ENCODE results near the gene RNF8. TPM values are rescaled to one million over a fixed set of nuclear protein-coding genes. Genes with fewer than 3 reads are reported as not detected.
A peak's percentile ranks its signal among the peaks of the same experiment; 100 is the strongest.

The RNF8 gene
- total RNA-seq, 4 donors from 2014 or later: 2.2 to 12.9 (median 9.0) TPM

DNA sequence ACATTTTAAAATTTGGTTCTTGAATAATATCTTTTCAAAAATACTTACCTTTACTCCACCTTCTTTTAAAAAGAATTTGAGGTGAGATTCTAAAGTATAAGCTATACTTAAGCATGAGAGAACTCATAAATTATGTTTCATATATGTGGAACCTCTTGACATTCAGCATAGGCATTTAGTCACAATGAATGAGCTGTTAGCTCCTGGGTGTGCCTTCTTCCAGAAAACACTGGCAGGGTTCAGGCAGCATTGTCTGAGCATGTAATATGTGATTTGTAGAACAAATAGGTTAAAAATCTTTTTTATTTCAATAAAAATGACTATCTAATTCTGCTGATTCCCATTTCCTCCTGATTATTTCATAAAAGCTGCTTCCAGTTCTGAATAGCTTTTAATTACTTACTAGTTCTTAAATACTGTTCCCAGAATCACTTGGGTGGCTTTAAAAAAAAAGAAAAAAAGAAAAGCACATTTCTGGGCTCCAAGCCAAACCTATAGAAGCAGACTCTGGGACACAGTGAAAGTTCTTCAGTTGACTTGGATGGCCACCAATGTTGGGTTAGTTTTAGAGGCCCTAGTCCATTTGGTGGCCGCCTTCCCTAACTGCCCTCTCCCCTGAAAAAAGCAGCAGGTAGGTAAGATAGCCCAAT lies 20.2 kb downstream of the RNF8 start:
- Histone ChIP-seq H3K27ac (no peak overlapping the region), H3K9me3 (no peaks in the 10 kb centered on the region), H3K36me3 (peaks cover 0 to 27% (median 9%) of the 10 kb centered on the region in 4 donors), H3K4me3 (no peak overlapping the region), H3K4me1 (no peaks in the 10 kb centered on the region), H3K27me3 (no peaks in the 10 kb centered on the region)
- DNase-seq: no peak
- intact Hi-C loops (cut with DNase I; ENCODE audit: low total_unique reads): no loop called here
- TF ChIP-seq POLR2AphosphoS5 (IDR thresholded peaks at IDR 0.05): no peak
- TF ChIP-seq EP300 (IDR thresholded peaks at IDR 0.05; ENCODE audit: low read depth): no peak
- TF ChIP-seq POLR2A (IDR thresholded peaks at IDR 0.05): no peak
- TF ChIP-seq, protein P1, sequence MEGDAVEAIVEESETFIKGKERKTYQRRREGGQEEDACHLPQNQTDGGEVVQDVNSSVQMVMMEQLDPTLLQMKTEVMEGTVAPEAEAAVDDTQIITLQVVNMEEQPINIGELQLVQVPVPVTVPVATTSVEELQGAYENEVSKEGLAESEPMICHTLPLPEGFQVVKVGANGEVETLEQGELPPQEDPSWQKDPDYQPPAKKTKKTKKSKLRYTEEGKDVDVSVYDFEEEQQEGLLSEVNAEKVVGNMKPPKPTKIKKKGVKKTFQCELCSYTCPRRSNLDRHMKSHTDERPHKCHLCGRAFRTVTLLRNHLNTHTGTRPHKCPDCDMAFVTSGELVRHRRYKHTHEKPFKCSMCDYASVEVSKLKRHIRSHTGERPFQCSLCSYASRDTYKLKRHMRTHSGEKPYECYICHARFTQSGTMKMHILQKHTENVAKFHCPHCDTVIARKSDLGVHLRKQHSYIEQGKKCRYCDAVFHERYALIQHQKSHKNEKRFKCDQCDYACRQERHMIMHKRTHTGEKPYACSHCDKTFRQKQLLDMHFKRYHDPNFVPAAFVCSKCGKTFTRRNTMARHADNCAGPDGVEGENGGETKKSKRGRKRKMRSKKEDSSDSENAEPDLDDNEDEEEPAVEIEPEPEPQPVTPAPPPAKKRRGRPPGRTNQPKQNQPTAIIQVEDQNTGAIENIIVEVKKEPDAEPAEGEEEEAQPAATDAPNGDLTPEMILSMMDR (IDR thresholded peaks at IDR 0.05): no peak
- 80 to 92% methylated on average over 1 of the region's 1 CpG for WGBS, 2 donors (ENCODE audit: low coverage in 1 of 2)
- in situ Hi-C loops (cut with MboI; ENCODE audit: low pct_ligation_motif_present in 1 of 4, low pct_unique_long_range_greater_than_20kb in 1 of 4, low sequenced_read_pairs in 3 of 4): no loop called here

DNA sequence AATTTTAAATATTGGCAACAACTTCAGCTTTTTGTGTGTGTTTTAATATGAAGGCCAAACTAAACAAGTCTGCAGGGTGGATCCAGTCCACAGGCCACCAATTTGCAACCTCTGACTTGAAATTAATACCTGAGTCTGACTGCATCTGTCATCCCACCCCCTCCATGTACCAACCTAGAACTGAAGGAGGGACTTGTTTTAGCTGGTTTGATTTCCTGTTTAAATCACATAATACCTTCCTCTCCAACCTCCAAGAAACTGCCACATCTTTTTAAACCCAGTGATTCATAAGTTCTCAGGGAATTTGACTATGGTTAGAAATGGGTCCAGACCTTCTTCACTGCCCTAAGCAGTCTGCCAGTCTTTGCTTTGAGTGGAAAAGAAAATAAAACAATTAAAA lies 21.6 kb downstream of the RNF8 start:
- H3K9me3 ChIP-seq: no peaks in the 10 kb centered on the region
- H3K4me1 ChIP-seq: no peaks in the 10 kb centered on the region
- peaks cover 0 to 27% (median 12%) of the 10 kb centered on the region in 4 donors for H3K36me3 ChIP-seq
- DNase-seq: no peak
- intact Hi-C loops (cut with DNase I; ENCODE audit: low total_unique reads) (no loop called here), in situ Hi-C loops (cut with MboI; ENCODE audit: low pct_ligation_motif_present in 1 of 4, low pct_unique_long_range_greater_than_20kb in 1 of 4, low sequenced_read_pairs in 3 of 4) (no loop called here)
- no peaks in the 10 kb centered on the region for H3K27me3 ChIP-seq
- no peak overlapping the region for H3K27ac ChIP-seq
- TF ChIP-seq POLR2A (IDR thresholded peaks at IDR 0.05): no peak
- no peak for TF ChIP-seq EP300 (IDR thresholded peaks at IDR 0.05; ENCODE audit: low read depth)
- TF ChIP-seq, protein P1 (IDR thresholded peaks at IDR 0.05): no peak
- no peak for TF ChIP-seq POLR2AphosphoS5 (IDR thresholded peaks at IDR 0.05)
- no peak overlapping the region for H3K4me3 ChIP-seq

DNA sequence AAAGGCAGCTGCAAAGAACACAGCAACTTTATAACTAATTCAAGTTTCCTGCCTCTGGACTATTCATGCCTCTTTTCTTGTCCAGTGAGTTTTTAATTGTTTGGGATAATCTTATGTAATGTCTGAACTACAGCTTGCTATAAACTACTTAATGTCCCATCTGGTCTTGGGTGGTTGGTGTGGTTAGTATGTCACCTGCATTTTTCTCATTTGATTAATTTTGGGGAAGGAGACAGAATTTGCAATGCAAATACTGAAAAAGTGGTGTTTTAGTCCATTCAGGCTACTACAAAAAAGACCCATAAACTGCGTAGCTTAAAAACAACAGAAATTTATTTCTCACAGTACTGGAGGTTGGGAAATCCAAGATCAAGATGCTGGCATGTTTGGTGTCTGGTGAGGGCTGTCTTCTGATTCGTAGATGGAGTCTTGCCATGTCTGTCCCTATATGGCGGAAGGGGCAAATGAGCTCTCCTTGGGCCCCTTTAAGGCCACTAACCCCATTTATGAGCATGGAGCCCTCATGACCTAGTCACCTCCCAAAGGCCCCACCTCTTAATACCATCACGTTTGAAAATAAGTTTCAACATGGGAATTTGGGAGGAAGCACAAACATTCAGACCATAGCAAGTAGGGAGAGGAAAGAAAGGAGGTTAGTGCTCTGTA lies 22.4 kb downstream of the RNF8 start:
- intact Hi-C loops (cut with DNase I; ENCODE audit: low total_unique reads): no loop called here

DNA sequence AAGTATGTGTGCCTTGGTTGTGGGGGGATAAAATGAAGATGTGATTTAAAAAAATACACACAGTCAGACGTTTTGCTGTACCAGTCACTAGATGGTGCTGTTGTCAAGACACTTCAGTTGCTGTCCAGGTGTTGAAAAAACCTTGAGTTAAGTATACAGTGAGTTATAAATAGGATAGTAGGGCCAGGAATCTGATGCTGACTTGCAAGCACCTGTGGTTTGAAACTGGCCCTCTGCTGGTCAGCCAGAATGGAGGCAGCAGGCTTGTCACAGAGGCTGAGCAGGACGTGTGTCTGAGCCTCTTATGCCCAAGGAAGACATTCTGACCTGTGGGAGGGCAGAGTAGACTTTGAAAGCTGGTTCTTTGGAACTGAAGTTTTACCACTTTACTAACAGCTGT lies 27.8 kb downstream of the RNF8 start:
- no peak overlapping the region for H3K4me3 ChIP-seq
- H3K27me3 ChIP-seq: no peaks in the 10 kb centered on the region
- DNase-seq: peak; percentile 16
- H3K9me3 ChIP-seq: no peaks in the 10 kb centered on the region
- in situ Hi-C loops (cut with MboI; ENCODE audit: low pct_ligation_motif_present in 1 of 4, low pct_unique_long_range_greater_than_20kb in 1 of 4, low sequenced_read_pairs in 3 of 4) (no loop called here), intact Hi-C loops (cut with DNase I; ENCODE audit: low total_unique reads) (loop anchor here (5.0 to 10.0 kb wide), 2 partner anchors 113 to 186 kb away; partner anchors contain the start of gene CCDC167)
- peaks cover 0 to 23% (median 8%) of the 10 kb centered on the region in 4 donors for H3K36me3 ChIP-seq
- no peak overlapping the region for H3K27ac ChIP-seq
- no peaks in the 10 kb centered on the region for H3K4me1 ChIP-seq
- 41 to 50% methylated on average over 2 of the region's 2 CpGs for WGBS, 2 donors (ENCODE audit: low coverage in 1 of 2)
- TF ChIP-seq, protein P1 (IDR thresholded peaks at IDR 0.05): peak; percentile 54 to 66 (median 55)
- no peak for TF ChIP-seq POLR2A (IDR thresholded peaks at IDR 0.05)

More for the DNA sequence above, 22.4 kb downstream of the RNF8 start:
- no peaks in the 10 kb centered on the region for H3K9me3 ChIP-seq
- no peak overlapping the region for H3K27ac ChIP-seq
- no peaks in the 10 kb centered on the region for H3K27me3 ChIP-seq
- DNase-seq: no peak
- H3K36me3 ChIP-seq: peaks cover 0 to 31% (median 11%) of the 10 kb centered on the region in 4 donors
- TF ChIP-seq, protein P1 (IDR thresholded peaks at IDR 0.05): no peak
- TF ChIP-seq EP300 (IDR thresholded peaks at IDR 0.05; ENCODE audit: low read depth) (no peak), POLR2A (IDR thresholded peaks at IDR 0.05) (no peak), POLR2AphosphoS5 (IDR thresholded peaks at IDR 0.05) (no peak)
- no peaks in the 10 kb centered on the region for H3K4me1 ChIP-seq
- no peak overlapping the region for H3K4me3 ChIP-seq
- in situ Hi-C loops (cut with MboI; ENCODE audit: low pct_ligation_motif_present in 1 of 4, low pct_unique_long_range_greater_than_20kb in 1 of 4, low sequenced_read_pairs in 3 of 4): no loop called here
- 76 to 100% methylated on average over 1 to 4 of the region's 4 CpGs for WGBS, 2 donors (ENCODE audit: low coverage in 1 of 2)

All from transverse colon (tissue), 4 donors.